ENCODE results near the gene SERAC1.
"Not testable (repeated sequence)": the region's sequence is repeated elsewhere in the genome, so short reads cannot be mapped to it uniquely, and the experiment has no call there.

The SERAC1 gene

DNA sequence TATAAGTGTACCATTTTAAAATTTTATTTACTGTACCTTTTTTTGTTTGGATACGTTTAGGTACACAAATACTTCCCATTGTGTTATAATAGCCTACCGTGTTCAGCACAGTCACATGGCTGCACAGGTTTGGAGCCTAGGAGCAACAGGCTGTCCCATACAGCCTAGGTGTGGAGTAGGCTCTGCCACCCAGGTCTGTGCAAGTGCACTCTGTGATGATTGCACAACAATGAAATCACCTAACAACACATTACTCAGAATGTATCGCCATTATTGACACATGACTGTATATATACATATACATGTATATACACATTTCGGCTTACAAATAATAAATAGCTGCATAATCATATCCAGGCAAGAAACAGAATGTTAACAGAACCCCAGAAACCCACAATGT, 15.4 kb downstream of the SERAC1 start:
- ATAC-seq, result no peak
- TF ChIP-seq BACH2 (CRISPR knock-in tag; IDR thresholded peaks at IDR 0.05; ENCODE audit: borderline replicate concordance) (no peak), ARNTL (CRISPR knock-in tag; IDR thresholded peaks at IDR 0.05; ENCODE audit: borderline replicate concordance, low read depth) (no peak), ZC3H10 (CRISPR knock-in tag; IDR thresholded peaks at IDR 0.05) (no peak), TCF4 (CRISPR knock-in tag; IDR thresholded peaks at IDR 0.05; ENCODE audit: borderline replicate concordance) (no peak), ISL1 (CRISPR knock-in tag; IDR thresholded peaks at IDR 0.05) (no peak)

DNA sequence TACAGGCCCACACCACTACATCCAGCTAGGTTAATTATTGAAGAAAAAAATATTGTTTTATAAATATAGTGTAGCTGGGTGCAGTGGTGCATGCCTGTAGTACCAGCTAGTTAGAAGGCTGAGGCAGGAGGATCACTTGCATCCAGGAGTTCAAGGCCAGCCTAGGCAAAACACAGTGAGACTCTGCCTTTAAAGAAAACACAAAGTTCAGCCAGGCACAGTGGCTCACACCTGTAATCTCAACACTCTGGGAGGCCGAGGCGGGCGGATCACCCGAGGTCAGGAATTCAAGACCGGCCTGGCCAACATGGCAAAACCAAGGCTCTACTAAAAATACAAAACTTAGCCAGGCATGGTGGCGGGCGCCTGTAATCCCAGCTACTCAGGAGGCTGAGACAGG, 16.0 kb downstream of the SERAC1 start:
- ATAC-seq, result not testable (repeated sequence)

DNA sequence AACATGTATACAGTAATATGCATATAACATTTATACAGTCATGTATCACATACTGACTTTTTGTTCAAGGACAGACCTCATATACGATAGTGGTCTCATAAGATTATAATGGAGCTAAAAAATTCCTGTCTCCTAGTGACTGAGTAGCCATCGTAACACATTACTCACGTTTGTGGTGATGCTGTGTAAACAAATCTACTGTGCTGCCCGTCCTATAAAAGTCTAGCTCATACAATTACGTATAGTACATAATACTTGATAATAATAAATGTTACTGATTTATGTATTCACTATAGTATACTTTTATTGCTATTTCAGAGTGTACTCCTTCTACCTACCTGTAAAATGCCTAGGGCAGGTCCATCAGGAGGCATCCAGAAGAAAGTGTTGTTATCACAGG, 17.4 kb downstream of the SERAC1 start:
- no peak for TF ChIP-seq BACH2 (CRISPR knock-in tag; IDR thresholded peaks at IDR 0.05; ENCODE audit: borderline replicate concordance)
- no peak for TF ChIP-seq GLIS3 (CRISPR knock-in tag; IDR thresholded peaks at IDR 0.05)
- TF ChIP-seq, protein P1, sequence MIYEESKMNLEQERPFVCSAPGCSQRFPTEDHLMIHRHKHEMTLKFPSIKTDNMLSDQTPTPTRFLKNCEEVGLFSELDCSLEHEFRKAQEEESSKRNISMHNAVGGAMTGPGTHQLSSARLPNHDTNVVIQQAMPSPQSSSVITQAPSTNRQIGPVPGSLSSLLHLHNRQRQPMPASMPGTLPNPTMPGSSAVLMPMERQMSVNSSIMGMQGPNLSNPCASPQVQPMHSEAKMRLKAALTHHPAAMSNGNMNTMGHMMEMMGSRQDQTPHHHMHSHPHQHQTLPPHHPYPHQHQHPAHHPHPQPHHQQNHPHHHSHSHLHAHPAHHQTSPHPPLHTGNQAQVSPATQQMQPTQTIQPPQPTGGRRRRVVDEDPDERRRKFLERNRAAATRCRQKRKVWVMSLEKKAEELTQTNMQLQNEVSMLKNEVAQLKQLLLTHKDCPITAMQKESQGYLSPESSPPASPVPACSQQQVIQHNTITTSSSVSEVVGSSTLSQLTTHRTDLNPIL (CRISPR knock-in tag; IDR thresholded peaks at IDR 0.05; ENCODE audit: low read depth), result no peak
- no peak for TF ChIP-seq ZFP30 (CRISPR knock-in tag; IDR thresholded peaks at IDR 0.05)
- ATAC-seq, result no peak

DNA sequence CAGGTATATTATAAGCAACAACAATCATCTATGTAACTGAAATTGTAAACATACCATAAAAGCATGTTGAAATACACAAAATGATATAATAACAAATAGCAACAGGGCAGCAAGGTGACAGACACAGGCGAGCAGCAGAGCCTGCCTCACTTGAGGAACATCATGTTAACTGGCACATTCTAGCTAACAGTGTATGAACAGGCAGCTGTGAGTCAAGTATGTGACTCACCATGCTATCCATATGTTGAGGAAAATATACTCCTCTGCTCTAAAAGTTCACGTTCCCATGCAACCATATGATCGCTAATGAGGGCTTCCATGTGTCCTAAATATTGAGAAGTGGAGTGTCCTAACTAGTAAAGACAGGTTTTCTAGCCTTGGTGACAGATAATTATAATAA, 18.4 kb downstream of the SERAC1 start:
- TF ChIP-seq ZC3H10 (CRISPR knock-in tag; IDR thresholded peaks at IDR 0.05) (no peak), SNAI2 (CRISPR knock-in tag; IDR thresholded peaks at IDR 0.05) (no peak), ESRRG (CRISPR knock-in tag; IDR thresholded peaks at IDR 0.05) (no peak), GLIS3 (CRISPR knock-in tag; IDR thresholded peaks at IDR 0.05) (no peak), BACH2 (CRISPR knock-in tag; IDR thresholded peaks at IDR 0.05; ENCODE audit: borderline replicate concordance) (no peak), ZFP30 (CRISPR knock-in tag; IDR thresholded peaks at IDR 0.05) (no peak), ZNF8 (CRISPR knock-in tag; IDR thresholded peaks at IDR 0.05) (no peak), ZNF70 (CRISPR knock-in tag; IDR thresholded peaks at IDR 0.05) (no peak)
- TF ChIP-seq, protein P2, sequence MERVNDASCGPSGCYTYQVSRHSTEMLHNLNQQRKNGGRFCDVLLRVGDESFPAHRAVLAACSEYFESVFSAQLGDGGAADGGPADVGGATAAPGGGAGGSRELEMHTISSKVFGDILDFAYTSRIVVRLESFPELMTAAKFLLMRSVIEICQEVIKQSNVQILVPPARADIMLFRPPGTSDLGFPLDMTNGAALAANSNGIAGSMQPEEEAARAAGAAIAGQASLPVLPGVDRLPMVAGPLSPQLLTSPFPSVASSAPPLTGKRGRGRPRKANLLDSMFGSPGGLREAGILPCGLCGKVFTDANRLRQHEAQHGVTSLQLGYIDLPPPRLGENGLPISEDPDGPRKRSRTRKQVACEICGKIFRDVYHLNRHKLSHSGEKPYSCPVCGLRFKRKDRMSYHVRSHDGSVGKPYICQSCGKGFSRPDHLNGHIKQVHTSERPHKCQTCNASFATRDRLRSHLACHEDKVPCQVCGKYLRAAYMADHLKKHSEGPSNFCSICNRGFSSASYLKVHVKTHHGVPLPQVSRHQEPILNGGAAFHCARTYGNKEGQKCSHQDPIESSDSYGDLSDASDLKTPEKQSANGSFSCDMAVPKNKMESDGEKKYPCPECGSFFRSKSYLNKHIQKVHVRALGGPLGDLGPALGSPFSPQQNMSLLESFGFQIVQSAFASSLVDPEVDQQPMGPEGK (CRISPR knock-in tag; IDR thresholded peaks at IDR 0.05; ENCODE audit: borderline replicate concordance), result no peak
- TF ChIP-seq, protein P3, sequence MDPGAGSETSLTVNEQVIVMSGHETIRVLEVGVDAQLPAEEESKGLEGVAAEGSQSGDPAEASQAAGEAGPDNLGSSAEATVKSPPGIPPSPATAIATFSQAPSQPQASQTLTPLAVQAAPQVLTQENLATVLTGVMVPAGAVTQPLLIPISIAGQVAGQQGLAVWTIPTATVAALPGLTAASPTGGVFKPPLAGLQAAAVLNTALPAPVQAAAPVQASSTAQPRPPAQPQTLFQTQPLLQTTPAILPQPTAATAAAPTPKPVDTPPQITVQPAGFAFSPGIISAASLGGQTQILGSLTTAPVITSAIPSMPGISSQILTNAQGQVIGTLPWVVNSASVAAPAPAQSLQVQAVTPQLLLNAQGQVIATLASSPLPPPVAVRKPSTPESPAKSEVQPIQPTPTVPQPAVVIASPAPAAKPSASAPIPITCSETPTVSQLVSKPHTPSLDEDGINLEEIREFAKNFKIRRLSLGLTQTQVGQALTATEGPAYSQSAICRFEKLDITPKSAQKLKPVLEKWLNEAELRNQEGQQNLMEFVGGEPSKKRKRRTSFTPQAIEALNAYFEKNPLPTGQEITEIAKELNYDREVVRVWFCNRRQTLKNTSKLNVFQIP (CRISPR knock-in tag; IDR thresholded peaks at IDR 0.05; ENCODE audit: borderline replicate concordance, low read depth), result no peak
- peak; percentile 83 for ATAC-seq

DNA sequence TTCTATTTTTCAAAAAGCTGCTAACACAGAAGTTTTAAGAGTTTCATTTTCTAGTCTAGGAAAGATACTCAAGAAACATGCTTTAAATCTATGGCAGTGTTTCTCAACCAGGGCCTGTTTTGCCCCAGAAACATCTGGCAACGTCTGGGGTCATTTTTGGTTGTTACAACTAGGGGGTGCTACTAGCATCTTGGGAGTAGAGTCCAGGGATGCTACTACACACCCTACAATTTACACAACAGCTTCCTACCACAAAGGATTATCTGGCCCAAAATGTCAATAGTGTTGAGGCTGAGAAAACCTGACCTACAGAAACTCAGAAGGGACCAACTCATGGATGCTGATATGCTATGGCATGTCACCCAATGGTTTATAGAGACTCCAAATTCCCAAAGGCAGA, 24.4 kb downstream of the SERAC1 start:
- TF ChIP-seq TOX (CRISPR knock-in tag; IDR thresholded peaks at IDR 0.05; ENCODE audit: borderline replicate concordance) (no peak), ZFP3 (CRISPR knock-in tag; IDR thresholded peaks at IDR 0.05) (no peak), OSR1 (CRISPR knock-in tag; IDR thresholded peaks at IDR 0.05) (no peak), ZNF565 (CRISPR knock-in tag; conservative IDR thresholded peaks at IDR 0.05; ENCODE audit: low read depth) (no peak), ISL1 (CRISPR knock-in tag; IDR thresholded peaks at IDR 0.05) (no peak), ZC3H10 (CRISPR knock-in tag; IDR thresholded peaks at IDR 0.05) (no peak), GLIS3 (CRISPR knock-in tag; IDR thresholded peaks at IDR 0.05) (no peak), ZNF8 (CRISPR knock-in tag; IDR thresholded peaks at IDR 0.05) (no peak), SNAI2 (CRISPR knock-in tag; IDR thresholded peaks at IDR 0.05) (no peak), ARNTL (CRISPR knock-in tag; IDR thresholded peaks at IDR 0.05; ENCODE audit: borderline replicate concordance, low read depth) (no peak), RARB (CRISPR knock-in tag; IDR thresholded peaks at IDR 0.05) (no peak), ESRRG (CRISPR knock-in tag; IDR thresholded peaks at IDR 0.05) (no peak)
- TF ChIP-seq, protein P1 (CRISPR knock-in tag; IDR thresholded peaks at IDR 0.05; ENCODE audit: low read depth), result no peak
- TF ChIP-seq, protein P4, sequence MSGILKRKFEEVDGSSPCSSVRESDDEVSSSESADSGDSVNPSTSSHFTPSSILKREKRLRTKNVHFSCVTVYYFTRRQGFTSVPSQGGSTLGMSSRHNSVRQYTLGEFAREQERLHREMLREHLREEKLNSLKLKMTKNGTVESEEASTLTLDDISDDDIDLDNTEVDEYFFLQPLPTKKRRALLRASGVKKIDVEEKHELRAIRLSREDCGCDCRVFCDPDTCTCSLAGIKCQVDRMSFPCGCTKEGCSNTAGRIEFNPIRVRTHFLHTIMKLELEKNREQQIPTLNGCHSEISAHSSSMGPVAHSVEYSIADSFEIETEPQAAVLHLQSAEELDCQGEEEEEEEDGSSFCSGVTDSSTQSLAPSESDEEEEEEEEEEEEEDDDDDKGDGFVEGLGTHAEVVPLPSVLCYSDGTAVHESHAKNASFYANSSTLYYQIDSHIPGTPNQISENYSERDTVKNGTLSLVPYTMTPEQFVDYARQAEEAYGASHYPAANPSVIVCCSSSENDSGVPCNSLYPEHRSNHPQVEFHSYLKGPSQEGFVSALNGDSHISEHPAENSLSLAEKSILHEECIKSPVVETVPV (CRISPR knock-in tag; IDR thresholded peaks at IDR 0.05), result no peak
- TF ChIP-seq, protein P5, sequence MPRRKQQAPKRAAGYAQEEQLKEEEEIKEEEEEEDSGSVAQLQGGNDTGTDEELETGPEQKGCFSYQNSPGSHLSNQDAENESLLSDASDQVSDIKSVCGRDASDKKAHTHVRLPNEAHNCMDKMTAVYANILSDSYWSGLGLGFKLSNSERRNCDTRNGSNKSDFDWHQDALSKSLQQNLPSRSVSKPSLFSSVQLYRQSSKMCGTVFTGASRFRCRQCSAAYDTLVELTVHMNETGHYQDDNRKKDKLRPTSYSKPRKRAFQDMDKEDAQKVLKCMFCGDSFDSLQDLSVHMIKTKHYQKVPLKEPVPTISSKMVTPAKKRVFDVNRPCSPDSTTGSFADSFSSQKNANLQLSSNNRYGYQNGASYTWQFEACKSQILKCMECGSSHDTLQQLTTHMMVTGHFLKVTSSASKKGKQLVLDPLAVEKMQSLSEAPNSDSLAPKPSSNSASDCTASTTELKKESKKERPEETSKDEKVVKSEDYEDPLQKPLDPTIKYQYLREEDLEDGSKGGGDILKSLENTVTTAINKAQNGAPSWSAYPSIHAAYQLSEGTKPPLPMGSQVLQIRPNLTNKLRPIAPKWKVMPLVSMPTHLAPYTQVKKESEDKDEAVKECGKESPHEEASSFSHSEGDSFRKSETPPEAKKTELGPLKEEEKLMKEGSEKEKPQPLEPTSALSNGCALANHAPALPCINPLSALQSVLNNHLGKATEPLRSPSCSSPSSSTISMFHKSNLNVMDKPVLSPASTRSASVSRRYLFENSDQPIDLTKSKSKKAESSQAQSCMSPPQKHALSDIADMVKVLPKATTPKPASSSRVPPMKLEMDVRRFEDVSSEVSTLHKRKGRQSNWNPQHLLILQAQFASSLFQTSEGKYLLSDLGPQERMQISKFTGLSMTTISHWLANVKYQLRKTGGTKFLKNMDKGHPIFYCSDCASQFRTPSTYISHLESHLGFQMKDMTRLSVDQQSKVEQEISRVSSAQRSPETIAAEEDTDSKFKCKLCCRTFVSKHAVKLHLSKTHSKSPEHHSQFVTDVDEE (CRISPR knock-in tag; IDR thresholded peaks at IDR 0.05), result no peak
- TF ChIP-seq, protein P2 (CRISPR knock-in tag; IDR thresholded peaks at IDR 0.05; ENCODE audit: borderline replicate concordance), result no peak

More for the DNA sequence above, 24.4 kb downstream of the SERAC1 start:
- no peak for ATAC-seq
